Uterus (tissue), 2 donors: ENCODE data around the gene JTB.

ENCODE experiments used
- POLR2A ChIP-seq, 2 donors: fragments of 450-650 bp; IDR thresholded peaks; one replicate each; pipeline ENCODE4 v1.6.1; 2016; ENCODE audit warnings: antibody characterized with exemption in 2 of 2, mild to moderate bottlenecking in 1 of 2, moderate library complexity in 1 of 2
- TF ChIP-seq, protein P1 (sequence below), 4 experiments: fragments of 200-600 bp in 2 of 4; fragments of 450-650 bp in 2 of 4; sonication (generic) in 2 of 4; IDR thresholded peaks; one replicate each; pipeline ENCODE4 v1.5.1; 2016 to 2019; ENCODE audit warnings: antibody characterized with exemption in 4 of 4, mild to moderate bottlenecking in 2 of 4, moderate library complexity in 1 of 4

- TF ChIP-seq, protein P1, sequence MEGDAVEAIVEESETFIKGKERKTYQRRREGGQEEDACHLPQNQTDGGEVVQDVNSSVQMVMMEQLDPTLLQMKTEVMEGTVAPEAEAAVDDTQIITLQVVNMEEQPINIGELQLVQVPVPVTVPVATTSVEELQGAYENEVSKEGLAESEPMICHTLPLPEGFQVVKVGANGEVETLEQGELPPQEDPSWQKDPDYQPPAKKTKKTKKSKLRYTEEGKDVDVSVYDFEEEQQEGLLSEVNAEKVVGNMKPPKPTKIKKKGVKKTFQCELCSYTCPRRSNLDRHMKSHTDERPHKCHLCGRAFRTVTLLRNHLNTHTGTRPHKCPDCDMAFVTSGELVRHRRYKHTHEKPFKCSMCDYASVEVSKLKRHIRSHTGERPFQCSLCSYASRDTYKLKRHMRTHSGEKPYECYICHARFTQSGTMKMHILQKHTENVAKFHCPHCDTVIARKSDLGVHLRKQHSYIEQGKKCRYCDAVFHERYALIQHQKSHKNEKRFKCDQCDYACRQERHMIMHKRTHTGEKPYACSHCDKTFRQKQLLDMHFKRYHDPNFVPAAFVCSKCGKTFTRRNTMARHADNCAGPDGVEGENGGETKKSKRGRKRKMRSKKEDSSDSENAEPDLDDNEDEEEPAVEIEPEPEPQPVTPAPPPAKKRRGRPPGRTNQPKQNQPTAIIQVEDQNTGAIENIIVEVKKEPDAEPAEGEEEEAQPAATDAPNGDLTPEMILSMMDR (IDR thresholded peaks at IDR 0.05), result no peak
- TF ChIP-seq POLR2A (IDR thresholded peaks at IDR 0.05), result no peak
Observed at GRCh38 chr1:154014154-154014907, 36.9 kb upstream of the JTB start.
